Smooth muscle cell (in vitro differentiated cells): ENCODE data around the gene ECPAS. TPM values are rescaled to one million over a fixed set of nuclear protein-coding genes. Genes with fewer than 3 reads are reported as not detected.

Experiments
- DNase-seq: peaks from one replicate; lab custom pipeline; 2025; ENCODE audit not compliant: unreplicated experiment; lab: John Stamatoyannopoulos, UW
- H2AFZ ChIP-seq: fragments of 200-600 bp; sonication (generic); 2 replicates; pipeline ENCODE4 v1.6.0; 2016; ENCODE audit warnings: antibody characterized with exemption, low read depth, mild to moderate bottlenecking
- H3F3A ChIP-seq: fragments of 200-600 bp; sonication (generic); 2 replicates; pipeline ENCODE4 v1.6.0; 2017; ENCODE audit warnings: antibody characterized with exemption, low read depth
- H3K27ac ChIP-seq: fragments of 200-600 bp; sonication (generic); 2 replicates; pipeline ENCODE4 v1.5.1; 2016; ENCODE audit warnings: low read depth, mild to moderate bottlenecking
- H3K27me3 ChIP-seq: fragments of 200-600 bp; sonication (generic); 2 replicates; pipeline ENCODE4 v1.6.1; 2016; ENCODE audit warnings: low read depth, mild to moderate bottlenecking
- H3K36me3 ChIP-seq: fragments of 200-600 bp; sonication (generic); 2 replicates; pipeline ENCODE4 v1.5.1; 2016; ENCODE audit warnings: low read depth
- H3K4me1 ChIP-seq: fragments of 200-600 bp; sonication (generic); 2 replicates; pipeline ENCODE4 v1.5.1; 2016; ENCODE audit warnings: low read depth
- H3K4me2 ChIP-seq: fragments of 200-600 bp; sonication (generic); 2 replicates; pipeline ENCODE4 v1.6.0; 2016; ENCODE audit warnings: mild to moderate bottlenecking
- H3K4me3 ChIP-seq: fragments of 200-600 bp; sonication (generic); 2 replicates; pipeline ENCODE4 v1.5.1; 2016; ENCODE audit warnings: mild to moderate bottlenecking
- H3K79me2 ChIP-seq: fragments of 200-600 bp; sonication (generic); 2 replicates; pipeline ENCODE4 v1.6.0; 2016; ENCODE audit warnings: low read depth, mild to moderate bottlenecking
- H3K9ac ChIP-seq: fragments of 200-600 bp; sonication (generic); 2 replicates; pipeline ENCODE4 v1.6.0; 2016; ENCODE audit warnings: low read depth
- H3K9me3 ChIP-seq: fragments of 200-600 bp; sonication (generic); replicated peaks from 2 replicates; pipeline ENCODE4 v1.5.1; 2016; ENCODE audit warnings: low read depth
- H4K20me1 ChIP-seq: fragments of 200-600 bp; sonication (generic); 2 replicates; pipeline ENCODE4 v1.6.0; 2016; ENCODE audit warnings: low read depth
- CTCF ChIP-seq: fragments of 200-600 bp; sonication (generic); IDR thresholded peaks from 2 replicates; pipeline ENCODE4 v1.5.1; 2017; ENCODE audit warnings: borderline replicate concordance, mild to moderate bottlenecking, antibody characterized with exemption; ENCODE audit not compliant: insufficient read depth, poor library complexity, severe bottlenecking
- WGBS: methylation state at CpG from one replicate; pipeline ENCODE4 v1.1.7; 2016; ENCODE audit warnings: low lambda C conversion rate; 5-methylcytosine and 5-hydroxymethylcytosine counted together
- polyA plus RNA-seq: library from polyadenylated mRNA; unstranded; fragments of >200 nt; fragmentation: Nextera tagmentation; extraction: Ambion mirVana; gene quantifications from 2 replicates; pipeline ENCODE4 v1.2.1, GENCODE V29; 2016
- total RNA-seq: library from RNA; depleted of rRNA; stranded (reverse); fragments of >200 nt; gene quantifications from 2 replicates; pipeline ENCODE4 v1.2.3, GENCODE V29; 2014

ECPAS gene
- total and polyA plus RNA-seq, 2 experiments from 2014 or later: 24.1 to 53.7 TPM

GRCh38 chr9:111427186-111427585 is 57.0 kb downstream of the ECPAS start:
- Histone ChIP-seq H3K4me1 (no peaks in the 10 kb centered on the region), H3K9me3 (no peaks in the 10 kb centered on the region), H3K36me3 (peaks cover 6% of the 10 kb centered on the region), H3K4me2 (peak overlapping the region; percentile 16), H3K27ac (peak overlapping the region; percentile 57), H2AFZ (no peak overlapping the region), H3K79me2 (no peaks in the 10 kb centered on the region), H4K20me1 (no peaks in the 10 kb centered on the region), H3F3A (no peaks in the 10 kb centered on the region), H3K9ac (no peak overlapping the region), H3K27me3 (no peaks in the 10 kb centered on the region), H3K4me3 (no peak overlapping the region)
- DNase-seq: no peak
- TF ChIP-seq CTCF: no peak

DNA sequence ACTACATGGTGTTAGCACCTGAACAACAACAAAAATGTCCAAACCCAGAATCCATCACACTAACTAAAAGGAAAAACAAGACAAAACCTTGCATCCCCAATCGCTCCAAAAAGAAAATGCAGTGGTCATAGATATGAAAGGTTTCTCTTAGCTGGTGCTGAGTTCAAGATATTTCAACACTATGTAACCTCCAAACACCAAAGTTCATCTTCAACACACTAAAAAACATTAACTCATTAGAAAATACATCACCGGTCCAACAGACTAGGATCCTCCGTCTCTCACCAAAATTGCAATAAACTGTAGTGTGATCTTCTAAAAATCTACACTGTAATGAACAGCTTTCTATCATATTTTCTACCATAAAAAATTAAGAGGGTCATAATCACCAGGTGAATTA is 60.8 kb downstream of the ECPAS start:
- no peaks in the 10 kb centered on the region for H3K9me3 ChIP-seq
- no peaks in the 10 kb centered on the region for H3K27me3 ChIP-seq
- TF ChIP-seq CTCF: no peak

GRCh38 chr9:111414406-111414805 is 69.8 kb downstream of the ECPAS start:
- DNase-seq: no peak
- Histone ChIP-seq H3K27me3 (no peaks in the 10 kb centered on the region), H3K9me3 (no peaks in the 10 kb centered on the region), H3K27ac (no peak overlapping the region), H3K4me1 (no peaks in the 10 kb centered on the region), H3K79me2 (no peaks in the 10 kb centered on the region), H3K4me3 (no peak overlapping the region), H3K36me3 (peaks cover 51% of the 10 kb centered on the region), H3F3A (no peaks in the 10 kb centered on the region), H3K4me2 (no peak overlapping the region), H3K9ac (no peak overlapping the region), H4K20me1 (no peaks in the 10 kb centered on the region), H2AFZ (no peak overlapping the region)
- 99% methylated on average over 11 of the region's 11 CpGs for WGBS
- TF ChIP-seq CTCF: no peak

More for the DNA sequence above, 60.8 kb downstream of the ECPAS start:
- no peaks in the 10 kb centered on the region for H3K4me1 ChIP-seq
- no peaks in the 10 kb centered on the region for H4K20me1 ChIP-seq
- H3K36me3 ChIP-seq: peaks cover 21% of the 10 kb centered on the region
- no peak overlapping the region for H3K27ac ChIP-seq
- no peaks in the 10 kb centered on the region for H3F3A ChIP-seq
- no peak overlapping the region for H3K4me3 ChIP-seq
- 94% methylated on average over 3 of the region's 3 CpGs for WGBS
- H3K79me2 ChIP-seq: no peaks in the 10 kb centered on the region
- no peak for DNase-seq
- no peak overlapping the region for H3K4me2 ChIP-seq
- H3K9ac ChIP-seq: no peak overlapping the region
- no peak overlapping the region for H2AFZ ChIP-seq

DNA sequence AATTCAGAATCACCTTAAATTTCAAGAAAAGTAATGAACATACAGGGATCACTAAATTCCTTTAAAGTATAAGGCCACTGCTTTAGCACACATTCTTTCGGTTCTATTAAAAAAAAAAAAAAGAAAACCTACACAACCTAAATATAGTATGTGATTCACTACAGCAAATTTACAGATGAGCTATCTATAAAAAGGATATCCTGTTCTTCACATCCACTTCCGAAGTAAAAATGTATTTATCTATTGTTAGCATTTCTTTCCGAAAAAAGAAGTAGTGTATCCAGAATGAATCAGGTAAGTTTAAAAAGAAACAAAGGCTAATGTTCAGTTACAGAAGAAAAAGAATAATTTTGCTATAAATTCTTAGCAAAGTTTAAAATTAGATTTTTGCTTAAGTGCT is 70.2 kb downstream of the ECPAS start:
- H3K79me2 ChIP-seq: no peaks in the 10 kb centered on the region
- no peak for DNase-seq
- no peaks in the 10 kb centered on the region for H3K27me3 ChIP-seq
- no peak overlapping the region for H3K4me2 ChIP-seq
- H3K4me1 ChIP-seq: no peaks in the 10 kb centered on the region
- no peaks in the 10 kb centered on the region for H3K9me3 ChIP-seq
- WGBS: 92% methylated on average over 3 of the region's 3 CpGs
- peaks cover 52% of the 10 kb centered on the region for H3K36me3 ChIP-seq
- no peak overlapping the region for H3K4me3 ChIP-seq
- no peaks in the 10 kb centered on the region for H4K20me1 ChIP-seq
- TF ChIP-seq CTCF: no peak
- no peak overlapping the region for H3K9ac ChIP-seq
- no peaks in the 10 kb centered on the region for H3F3A ChIP-seq
- no peak overlapping the region for H2AFZ ChIP-seq
- H3K27ac ChIP-seq: no peak overlapping the region
